HG03565 (cell line): ENCODE measurements around the gene CLEC19A.

Experiments
- ATAC-seq: cut with Tn5 transposase; IDR thresholded peaks from one replicate; pipeline ENCODE4 v1.9.1; 2021; ENCODE audit warnings: mild to moderate bottlenecking, moderate library complexity; ENCODE audit not compliant: unreplicated experiment

CLEC19A gene

DNA sequence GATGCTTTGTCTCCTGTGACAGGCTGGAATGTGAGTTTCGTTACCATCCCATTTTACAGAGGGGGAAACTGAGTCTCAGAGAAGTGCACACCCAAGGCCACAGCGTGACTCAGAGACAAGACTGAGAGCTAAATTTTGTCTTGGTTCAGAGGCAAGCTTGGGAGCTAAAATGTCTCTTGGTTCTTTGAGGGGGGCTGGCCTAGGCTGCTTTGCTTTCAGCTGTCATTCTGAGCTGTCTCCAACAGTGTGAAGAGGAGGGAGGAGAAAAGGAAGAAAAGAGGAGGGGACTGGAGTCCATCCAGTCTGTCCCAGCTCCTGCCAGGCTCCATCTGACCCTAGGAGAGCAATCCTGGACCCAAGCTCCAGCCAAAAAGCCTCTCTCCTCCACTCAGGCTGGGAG, at the start of gene CLEC19A:
TSS of gene CLEC19A (plus strand) at position 301 of the 400 bp plus-strand sequence. CDS start 121 bp downstream, outside the sequence.
- ATAC-seq: no peak

DNA sequence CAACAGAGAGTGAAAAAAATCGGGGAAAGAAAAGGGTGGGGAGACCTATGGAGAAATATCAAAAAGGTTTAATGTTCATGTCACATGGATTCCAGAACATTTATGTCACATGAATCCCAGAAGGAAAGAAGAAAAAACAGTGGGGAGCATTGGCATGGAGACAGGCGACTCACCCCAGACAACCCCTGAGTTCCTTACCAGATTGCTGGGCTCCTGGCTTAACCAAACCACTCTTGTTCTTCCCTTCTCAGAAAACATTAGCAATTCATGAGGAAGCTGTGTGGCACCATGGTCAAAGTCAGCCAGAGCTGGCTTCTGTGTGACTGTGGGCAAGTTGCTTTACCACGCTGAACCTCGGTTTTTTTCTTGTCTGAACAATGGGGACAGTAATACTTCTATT, 49.6 kb upstream of the CLEC19A start:
- no peak for ATAC-seq

DNA sequence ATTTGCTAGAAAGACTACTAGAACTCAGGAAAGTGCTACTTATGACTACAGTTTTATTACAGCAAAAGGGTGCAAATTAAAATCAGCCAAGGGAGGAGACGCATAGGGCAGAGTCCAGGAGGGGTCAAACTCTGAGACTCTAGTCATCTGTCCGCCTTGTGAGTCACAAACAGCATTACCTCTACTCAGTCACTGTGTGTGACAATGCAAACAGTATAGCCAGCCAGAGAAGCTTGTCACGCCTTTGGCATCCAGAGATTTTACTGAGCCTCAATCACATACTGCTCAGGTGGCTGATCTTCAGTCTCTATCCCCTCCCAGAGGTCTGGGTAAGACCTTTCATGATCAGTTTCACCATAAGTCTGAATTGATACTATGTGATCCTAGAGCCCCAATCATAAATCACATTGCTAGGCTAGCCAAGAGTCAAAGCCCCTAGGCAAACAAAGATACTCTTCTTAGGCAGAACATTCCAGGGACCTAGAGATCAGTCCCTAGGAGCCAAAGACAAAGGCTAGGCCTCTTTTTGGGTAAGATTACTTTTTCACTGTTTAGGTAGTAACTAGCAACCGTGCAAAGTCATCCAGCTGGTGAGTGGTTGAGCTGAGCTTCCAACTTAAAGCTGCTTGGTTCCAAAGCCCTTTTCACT, 48.8 kb upstream of the CLEC19A start:
- ATAC-seq: no peak

DNA sequence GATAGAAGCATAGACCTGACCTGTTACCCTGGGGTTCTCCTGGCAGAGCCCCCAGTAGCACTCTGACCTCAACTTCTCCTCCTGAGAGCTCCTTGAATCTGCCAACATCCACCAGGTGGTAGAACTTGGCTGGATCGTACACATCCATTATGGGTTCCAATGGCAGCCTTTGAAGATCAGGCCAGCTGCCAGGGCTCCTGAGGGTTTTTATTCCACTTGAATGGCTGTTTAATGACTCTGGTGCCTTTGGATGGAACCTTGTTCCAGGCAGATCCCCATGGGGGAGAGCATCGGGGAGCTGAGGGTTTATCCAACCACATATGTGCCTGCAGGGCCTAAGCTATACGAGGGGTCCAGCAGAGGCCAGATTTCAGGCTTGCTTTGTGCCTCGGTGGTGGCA, 47.1 kb upstream of the CLEC19A start:
- no peak for ATAC-seq

DNA sequence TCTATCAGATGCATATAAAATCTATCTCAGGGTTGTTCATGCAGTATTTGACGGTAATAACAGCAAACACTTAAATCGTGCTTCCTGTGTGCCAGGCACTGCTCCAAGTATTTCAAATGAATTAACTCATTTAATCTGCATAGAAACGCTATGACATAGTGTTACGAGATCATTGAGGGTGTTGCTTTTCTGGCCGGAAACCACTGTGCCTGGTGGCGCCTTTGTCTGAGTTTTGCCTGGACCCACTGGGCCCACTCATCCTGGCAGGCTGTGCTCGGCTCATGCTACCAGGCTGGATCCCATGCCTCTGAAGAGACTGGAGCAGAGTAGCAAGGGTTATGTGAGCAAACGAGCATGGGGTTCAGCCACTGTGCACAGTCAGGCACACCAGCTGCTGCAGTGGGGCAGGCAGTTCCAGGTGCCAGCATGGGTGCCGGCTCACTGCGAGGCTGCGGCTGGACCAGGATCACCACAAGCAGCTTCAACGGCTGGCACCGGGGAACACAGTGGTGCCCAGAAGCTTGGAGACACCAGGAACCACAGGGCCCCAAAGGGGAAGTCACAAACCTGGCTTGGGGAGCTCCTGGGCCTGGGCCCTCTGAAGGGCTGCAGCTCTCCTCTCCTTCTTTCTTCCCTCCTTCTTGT, 45.9 kb upstream of the CLEC19A start:
- ATAC-seq: no peak

DNA sequence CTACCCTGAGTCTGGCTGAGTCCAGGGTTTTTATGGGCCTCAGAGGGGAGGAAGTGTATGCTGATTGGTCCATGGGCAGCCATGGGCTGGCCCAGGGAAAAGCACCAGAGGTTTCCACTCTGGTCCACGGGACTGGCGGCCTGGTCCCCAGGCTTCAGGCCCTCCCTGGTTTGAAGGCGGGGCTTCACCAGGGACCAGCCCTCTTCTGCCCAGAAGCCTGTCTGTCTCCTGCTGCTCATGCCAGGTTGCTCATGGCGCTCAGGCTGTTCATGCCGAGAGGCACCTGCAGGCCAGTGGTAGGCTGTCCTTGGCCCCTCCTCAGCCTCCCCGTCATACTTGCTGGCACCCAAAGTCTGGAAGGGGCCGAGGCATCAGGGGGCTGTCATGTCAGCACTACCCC, 45.0 kb upstream of the CLEC19A start:
- ATAC-seq: no peak

DNA sequence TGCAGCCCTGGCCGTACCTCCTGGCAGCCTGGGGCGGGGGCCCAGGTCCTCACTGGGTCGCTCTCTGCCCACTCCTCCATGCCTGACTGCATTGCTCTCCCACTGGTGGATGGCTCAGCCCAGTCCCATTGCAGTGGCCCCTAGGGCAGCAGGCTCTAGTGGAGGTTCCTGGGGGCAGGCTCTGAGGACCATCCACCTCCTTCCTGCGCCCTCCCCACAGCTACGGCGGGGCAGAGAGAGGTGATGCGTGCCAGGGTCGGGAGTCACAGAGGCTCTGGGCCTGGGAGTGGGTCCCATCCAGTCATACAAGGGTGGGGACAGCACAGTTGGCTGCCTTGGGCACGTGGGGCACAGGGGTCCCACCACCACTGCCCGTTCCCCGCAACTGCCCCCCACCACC, 44.0 kb upstream of the CLEC19A start:
- ATAC-seq: no peak

DNA sequence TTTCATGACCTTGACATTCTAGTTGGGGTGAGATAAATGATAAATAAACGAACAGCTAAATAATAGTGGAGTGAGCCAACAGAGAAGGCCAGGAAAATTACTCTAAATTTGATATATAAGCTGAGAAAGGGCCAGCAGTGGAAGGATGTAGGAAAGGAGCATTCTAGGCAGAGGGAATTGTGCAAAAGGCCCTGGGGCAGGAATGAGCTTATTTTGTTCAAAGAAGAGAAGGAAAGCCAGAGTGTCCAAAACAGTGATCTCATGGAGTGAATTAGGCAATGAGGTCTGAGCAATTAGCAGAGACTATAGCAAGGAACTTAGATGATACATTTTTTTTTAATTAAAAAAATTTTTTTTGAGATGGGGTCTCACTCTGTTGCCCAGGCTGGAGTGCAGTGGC, 43.3 kb upstream of the CLEC19A start:
- ATAC-seq: no peak

DNA sequence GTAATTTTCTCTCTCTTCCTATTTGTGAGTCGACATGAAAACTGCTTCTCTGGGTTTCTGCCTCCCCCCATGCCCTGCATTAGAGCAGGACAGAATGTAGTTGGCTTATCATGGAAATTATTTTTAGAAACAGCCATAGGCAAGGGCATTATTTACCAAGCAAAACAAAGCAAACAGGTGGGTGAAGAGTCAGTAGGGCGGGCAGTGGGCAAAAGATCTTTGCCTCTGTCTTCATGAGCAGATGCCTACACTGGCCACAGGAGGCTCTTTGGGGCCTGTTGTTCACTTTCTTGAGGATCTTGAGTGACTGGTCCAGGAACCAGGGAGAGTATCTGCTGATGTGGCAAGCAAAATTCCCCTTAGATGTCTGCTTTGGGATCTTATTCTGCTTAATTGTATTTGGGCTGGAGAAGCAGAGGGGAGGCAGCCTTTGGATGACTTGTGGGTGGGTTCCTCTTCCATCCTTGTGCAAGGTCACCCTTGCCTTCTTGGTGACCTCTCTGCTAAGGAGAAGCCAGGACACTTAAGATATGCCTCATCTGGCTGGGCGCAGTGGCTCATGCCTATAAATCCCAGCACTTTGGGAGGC, 42.5 kb upstream of the CLEC19A start:
- ATAC-seq: no peak

DNA sequence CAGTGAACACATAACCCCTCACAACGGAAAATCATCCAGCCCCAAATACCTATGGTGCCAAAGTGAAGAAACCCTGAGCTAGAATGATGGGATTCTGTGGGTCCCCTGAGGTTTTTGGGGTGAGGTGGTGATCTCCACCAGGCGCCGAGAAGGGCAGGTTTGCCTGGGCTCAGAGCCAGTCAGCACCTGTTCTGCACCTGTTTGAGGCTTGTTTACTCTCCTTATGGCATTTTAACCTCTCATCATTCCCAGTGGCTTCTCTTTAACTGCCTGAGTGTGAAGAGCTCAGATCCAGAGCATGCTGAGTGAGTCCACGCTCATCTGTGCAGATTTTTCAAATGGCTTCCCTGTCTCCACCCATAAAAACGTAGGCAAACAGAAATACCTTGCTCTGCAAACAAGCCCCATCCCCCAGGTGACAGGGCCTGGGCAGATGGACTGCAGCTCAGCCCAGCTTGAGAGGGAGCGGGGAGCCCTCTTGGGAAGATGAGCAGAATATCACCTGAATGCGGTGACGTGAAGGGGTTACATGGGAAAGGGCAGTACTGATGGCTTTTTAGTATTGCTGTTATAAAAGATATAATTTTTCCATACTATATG, 40.1 kb upstream of the CLEC19A start:
- no peak for ATAC-seq

DNA sequence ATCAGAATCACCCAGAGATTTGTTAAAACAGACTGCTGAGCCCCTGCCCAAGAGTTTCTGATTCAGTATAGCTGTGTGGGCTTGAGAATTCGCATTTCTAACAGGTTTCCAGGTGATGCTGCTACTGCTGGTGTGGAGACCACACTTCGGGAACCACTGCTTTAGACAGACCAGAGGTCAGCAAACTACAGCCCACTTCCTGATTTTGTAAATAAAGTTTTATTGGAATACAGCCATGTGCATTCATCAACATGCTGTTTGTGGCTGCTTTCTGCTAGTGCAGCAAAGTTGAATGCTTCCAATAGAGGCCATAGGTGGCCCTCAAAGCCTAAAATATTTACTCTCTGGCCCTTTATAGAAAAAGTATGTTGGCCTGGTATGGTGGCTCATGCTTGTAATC, 32.6 kb upstream of the CLEC19A start:
- ATAC-seq: no peak

DNA sequence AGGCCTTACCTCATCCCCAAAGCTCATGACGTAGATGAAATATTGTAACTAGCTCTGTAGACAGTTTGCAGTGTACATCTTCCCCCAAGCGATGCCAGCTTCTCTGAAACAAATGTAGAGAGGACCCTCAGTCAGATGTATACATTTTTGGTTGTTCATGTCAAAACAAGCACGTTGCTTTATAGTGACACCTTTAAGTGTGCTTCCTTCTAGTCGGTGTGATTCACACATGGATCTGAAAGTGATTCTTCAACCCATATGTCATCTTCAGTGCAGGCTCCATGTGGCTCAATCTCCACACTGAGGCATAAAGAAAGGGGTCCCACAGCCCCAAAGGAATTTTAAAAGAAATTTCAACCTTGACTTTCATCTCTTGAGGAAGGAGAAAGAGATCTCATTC, 30.9 kb upstream of the CLEC19A start:
- ATAC-seq: no peak

DNA sequence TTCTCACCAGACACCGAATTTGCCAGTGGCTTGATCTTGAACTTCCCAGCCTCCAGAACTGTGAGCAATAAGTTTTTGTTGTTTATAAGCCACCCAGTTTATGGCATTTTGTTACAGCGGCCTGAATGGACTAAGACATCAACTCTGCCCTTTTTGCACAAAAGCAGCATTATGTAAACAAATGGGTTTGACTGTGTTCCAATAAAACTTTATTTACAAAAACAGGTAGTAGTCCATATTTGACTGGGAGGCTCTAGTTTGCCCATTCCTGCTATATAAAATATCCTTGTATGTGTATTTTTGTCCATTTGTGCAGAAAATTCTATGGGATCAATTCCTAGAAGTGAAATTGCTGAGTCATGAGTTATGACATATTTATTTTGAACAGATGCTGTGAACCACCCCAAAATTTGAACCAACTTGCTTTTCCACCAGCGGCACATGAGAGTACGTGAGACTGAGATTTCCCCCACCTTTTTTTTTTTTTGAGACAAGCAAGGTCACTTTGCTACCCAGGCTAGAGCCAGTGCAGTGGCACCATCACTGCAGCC, 21.3 kb upstream of the CLEC19A start:
- ATAC-seq: no peak

DNA sequence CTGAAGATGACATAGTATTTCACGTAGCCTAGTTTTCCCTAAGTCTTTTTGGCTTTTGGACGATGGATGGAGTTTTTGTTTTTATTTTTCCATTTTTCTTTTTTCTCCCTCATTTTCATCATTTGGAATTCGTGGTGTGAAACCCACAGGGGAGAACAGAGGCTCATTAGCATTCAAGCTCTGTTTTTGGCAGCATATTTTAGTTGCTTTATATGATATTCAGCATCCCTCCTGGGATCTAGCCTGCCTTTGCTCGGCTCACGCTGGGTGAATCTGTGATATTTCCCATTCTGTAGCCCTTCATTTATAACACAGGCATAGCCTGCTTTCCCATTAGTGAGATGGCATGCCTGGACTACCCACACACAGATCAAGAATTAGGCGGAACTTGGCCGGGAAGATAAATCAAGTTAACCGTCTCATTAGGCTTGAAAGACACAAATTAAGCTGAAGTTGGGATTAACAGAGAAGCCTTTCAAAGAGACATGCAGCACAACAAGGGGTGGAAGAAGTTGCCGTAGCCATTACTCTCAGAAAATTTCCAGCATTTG, 20.1 kb upstream of the CLEC19A start:
- ATAC-seq: no peak

DNA sequence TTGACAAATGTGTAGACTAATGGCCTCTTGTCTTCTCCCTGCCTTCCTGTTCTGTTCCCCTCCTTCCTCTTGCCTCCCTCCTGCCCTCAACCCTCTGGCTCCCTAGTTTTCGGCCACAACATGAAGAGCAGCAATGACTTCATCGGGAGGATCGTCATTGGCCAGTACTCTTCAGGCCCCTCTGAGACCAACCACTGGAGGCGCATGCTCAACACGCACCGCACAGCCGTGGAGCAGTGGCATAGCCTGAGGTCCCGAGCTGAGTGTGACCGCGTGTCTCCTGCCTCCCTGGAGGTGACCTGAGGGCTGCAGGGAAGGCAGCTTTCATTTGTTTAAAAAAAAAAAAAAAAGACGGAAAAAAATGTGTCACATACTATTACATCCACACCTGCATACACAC, 18.8 kb upstream of the CLEC19A start:
- ATAC-seq: no peak

DNA sequence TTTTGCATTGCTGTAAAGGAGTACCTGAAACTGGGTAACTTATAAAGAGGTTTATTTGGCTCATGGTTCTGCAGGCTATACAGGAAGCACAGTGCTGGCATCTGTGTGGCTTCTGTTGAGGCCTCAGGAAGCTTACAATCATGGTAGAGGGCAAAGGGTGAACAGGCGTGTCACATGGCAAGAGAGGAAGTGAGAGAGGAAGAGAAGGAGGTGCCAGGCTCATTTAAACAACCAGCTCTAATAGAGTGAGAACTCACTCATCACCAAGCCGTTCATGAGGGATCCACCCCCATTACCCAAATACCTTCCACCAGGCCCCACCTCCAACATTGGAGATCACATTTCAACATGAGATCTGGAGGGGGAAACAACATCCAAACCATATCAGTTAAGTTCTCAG, 16.4 kb upstream of the CLEC19A start:
- no peak for ATAC-seq

DNA sequence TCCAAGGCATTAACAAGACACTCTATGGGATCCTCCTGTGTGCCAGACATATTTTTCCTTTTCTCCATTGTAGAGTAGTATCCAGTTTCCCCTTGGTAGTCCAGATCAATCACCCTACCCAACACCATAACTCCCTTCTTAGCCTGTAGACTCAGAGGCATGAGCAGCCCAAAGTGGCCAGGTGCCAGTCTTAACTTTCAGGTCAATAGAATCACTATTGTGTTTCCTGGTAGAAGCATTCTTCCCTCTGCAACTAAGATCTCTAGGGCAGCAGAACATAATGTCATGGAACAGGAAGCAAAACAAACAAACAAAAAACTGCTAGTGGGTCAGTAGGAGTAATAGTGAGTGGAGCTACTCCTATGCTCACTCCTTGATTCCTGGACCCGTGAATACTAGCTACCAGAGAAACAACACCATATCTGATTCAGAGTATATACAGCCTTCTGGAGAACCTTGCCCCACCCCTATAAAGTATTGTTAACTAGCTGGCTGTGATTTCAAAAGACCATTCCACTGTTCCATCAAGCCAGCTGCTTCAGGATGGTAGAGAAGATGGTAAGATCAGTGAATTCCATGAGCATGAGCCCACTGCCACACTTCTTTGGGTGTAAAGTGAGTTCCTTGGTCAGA, 11.2 kb upstream of the CLEC19A start:
- ATAC-seq: no peak

DNA sequence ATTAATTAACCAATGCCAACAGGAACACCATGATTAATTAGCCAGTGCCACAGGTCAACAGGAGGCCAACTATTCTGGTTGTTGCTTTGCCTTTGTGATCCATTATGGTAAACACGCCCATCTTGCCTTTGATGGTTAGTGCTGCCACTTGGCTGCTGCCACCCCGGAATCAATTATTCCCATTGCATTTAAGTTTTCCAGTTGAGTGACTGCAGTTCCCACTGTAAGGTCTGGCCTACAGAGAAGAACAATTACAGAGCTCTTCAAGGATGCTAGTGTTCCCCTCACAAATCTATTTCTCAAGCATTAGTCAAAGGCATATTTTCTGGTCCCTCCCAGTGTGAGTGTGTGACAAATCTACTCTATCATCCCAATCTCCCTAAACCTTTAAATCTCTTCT, 7.1 kb upstream of the CLEC19A start:
- ATAC-seq: no peak

DNA sequence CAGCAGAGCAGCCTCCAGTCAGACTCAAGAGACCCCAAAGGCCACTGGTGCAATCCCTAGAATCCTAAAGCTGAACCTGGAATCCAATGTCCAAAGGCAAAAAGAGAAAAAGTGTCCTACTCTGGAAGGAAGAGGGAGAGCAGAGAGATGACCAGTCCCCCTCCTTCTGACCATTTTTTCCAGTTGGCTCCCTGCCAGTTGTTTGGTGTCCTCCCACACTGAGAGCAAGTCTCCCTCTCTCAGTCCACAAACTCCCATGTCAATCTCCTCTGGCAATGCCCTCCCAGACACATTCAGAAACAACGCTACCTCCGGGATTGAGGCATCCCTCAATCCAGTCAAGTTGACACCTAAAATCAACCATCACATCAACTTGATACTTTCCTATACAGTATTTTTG, 4.3 kb upstream of the CLEC19A start:
- ATAC-seq: no peak

DNA sequence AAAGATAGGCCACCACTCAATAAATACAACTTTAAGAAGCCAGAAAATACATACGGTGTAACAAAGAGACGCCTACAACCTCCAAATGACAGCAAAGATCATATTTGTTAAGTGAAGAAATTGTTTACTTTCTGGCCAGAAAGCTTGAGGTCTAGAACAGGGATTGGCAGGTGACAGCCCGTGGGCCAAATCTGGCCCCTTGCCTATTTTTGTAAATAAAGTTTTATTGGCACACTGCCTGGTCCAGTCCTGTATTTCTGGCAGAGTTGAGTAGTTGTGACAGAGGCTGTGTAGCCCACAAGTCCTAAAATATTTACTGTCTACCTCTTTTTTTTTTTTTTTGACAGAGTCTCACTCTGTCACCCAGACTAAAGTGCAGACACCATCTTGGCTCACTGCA, 3.4 kb upstream of the CLEC19A start:
- no peak for ATAC-seq

DNA sequence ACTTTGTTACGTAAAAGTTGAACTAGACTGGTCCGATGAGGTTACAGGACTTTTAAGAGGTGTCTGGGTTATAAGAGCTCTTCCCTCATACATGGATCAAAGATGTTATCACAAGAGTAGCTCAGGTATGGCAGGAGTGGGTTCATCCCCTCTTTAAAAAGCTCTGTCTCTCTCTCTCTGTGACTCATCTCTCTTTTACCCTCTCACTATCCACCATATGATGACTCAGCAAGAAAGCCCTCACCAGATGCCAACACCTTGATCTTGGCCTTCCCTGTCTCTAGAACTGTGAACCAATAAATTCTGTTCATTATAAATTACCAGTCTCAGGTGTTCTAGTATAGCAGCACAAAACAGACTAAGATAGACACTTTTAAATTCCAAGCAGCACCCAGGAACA, 1.9 kb upstream of the CLEC19A start:
- no peak for ATAC-seq
